Stimulated activated naive CD8-positive, alpha-beta T cell treated with anti-CD3 and anti-CD28 coated beads, Interleukin-15, Interleukin-2, amounts not matched to agents 100 ng/mL and 50 ng/mL, for 24 hours (primary cell): Measurements from ENCODE around the gene ELOA.
"Not testable (repeated sequence)": the region's sequence is repeated elsewhere in the genome, so short reads cannot be mapped to it uniquely, and the experiment has no call there.

Experiments
- H3K27ac Mint-ChIP-seq: one replicate; pipeline ENCODE4 v1.8.0; 2021; ENCODE audit warnings: mild to moderate bottlenecking, mixed read lengths
- H3K27me3 Mint-ChIP-seq: one replicate; pipeline ENCODE4 v1.8.0; 2021; ENCODE audit warnings: mixed read lengths
- H3K36me3 Mint-ChIP-seq: one replicate; pipeline ENCODE4 v1.8.0; 2021; ENCODE audit warnings: low read depth, mixed read lengths
- H3K4me1 Mint-ChIP-seq: one replicate; pipeline ENCODE4 v1.8.0; 2021; ENCODE audit warnings: low read depth, mixed read lengths
- H3K4me3 Mint-ChIP-seq: one replicate; pipeline ENCODE4 v1.8.0; 2021; ENCODE audit warnings: mild to moderate bottlenecking, mixed read lengths
- H3K9me3 Mint-ChIP-seq: one replicate; pipeline ENCODE4 v1.8.0; 2021; ENCODE audit warnings: mixed read lengths

Gene ELOA

GRCh38 chr1:23799255-23799569 is 55.9 kb downstream of the ELOA start:
- Mint-ChIP-seq H3K4me1 (peaks cover 19% of the 10 kb centered on the region), H3K27ac (peak overlapping the region; percentile 94), H3K9me3 (no peaks in the 10 kb centered on the region), H3K36me3 (peaks cover 16% of the 10 kb centered on the region), H3K27me3 (no peaks in the 10 kb centered on the region), H3K4me3 (peak overlapping the region; percentile 98)

- Mint-ChIP-seq H3K4me3 (peak overlapping the region; percentile 98), H3K36me3 (peaks cover 16% of the 10 kb centered on the region), H3K27ac (peak overlapping the region; percentile 94), H3K27me3 (no peaks in the 10 kb centered on the region), H3K4me1 (peaks cover 19% of the 10 kb centered on the region), H3K9me3 (no peaks in the 10 kb centered on the region)
These were observed 56.5 kb downstream of the ELOA start for GRCh38 chr1:23799570-23800399.

DNA sequence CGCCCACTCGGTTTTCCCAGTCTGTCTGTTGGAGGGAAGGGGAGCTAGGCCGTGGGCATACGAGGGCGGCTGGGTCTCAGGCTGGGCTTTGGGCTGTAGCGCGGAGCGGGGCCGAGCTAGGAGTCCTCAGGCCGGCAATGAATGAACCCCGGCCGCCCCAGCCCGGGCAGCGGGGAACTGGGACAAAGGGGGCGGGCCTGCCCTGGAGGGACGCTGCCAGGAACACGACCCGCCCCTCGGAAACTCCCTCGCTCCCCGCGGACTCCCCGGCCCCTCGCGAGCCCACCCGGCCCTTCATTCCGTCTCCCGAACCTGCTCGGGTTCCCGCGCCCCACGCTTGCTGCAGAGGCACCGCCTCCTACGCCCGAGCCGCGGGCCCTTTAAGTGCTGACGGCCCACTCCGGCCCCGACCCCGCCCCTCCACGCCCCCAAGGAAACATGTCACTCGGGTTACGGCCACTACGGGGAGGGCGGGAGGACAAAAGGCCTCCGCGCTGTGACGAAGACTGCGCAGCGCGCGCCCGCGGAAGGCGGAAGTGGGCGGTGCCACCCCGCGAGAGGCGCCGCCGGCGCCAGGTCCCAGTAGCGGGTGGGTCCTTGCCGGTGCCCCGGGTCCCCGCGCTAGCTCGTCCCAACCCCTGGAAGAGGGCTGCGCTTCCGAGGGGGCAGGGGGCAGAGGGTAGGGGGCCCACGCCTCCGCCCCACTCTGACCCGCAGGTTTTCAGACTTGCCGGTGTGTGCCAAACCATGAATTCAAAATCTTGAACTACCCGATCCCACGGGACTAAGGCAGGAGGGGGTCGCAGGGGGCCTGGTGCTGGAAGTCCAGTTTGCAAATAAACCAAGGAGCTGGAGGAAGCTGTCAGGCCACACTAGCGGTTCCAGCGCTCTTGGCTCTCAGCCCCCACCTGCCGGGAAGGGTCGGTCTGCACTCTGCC is 57.4 kb downstream of the ELOA start, which contains the start of gene GALE:
Gene GALE, minus strand, starts transcription at position 355 of the 938 bp plus-strand sequence. CDS start 1,747 bp downstream, outside the sequence.
- H3K27me3 Mint-ChIP-seq: no peaks in the 10 kb centered on the region
- H3K4me3 Mint-ChIP-seq: peak within 1 kb of the TSS; percentile 98
- H3K36me3 Mint-ChIP-seq: peaks cover 12% of the 10 kb centered on the region
- H3K4me1 Mint-ChIP-seq: peaks cover 19% of the 10 kb centered on the region
- H3K9me3 Mint-ChIP-seq: no peaks in the 10 kb centered on the region
- peak within 1 kb of the TSS; percentile 94 for H3K27ac Mint-ChIP-seq

DNA sequence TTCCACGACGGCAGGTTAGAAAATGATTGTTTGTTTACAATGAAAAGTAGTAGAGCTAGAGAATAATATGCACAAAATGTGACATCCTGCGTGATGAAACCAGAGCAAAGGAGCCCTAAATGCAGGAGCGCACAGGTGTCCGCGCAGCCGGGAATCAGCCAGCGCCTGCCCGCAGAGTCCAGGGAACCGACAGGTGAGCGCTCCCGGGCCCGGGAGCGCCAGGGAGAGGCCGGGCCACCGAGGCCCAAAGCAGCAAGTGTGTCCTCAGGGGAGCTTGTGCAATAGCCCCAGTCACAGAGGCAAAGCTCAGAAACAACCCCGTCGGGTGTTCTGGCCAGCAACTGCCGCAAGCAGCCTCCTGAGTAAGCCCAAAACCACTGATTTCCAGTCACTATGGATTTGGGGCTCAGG is 58.1 kb downstream of the ELOA start:
- Mint-ChIP-seq H3K9me3 (no peaks in the 10 kb centered on the region), H3K27ac (peak overlapping the region; percentile 14), H3K4me1 (peaks cover 19% of the 10 kb centered on the region), H3K4me3 (peak overlapping the region; percentile 98), H3K36me3 (peaks cover 12% of the 10 kb centered on the region), H3K27me3 (no peaks in the 10 kb centered on the region)

DNA sequence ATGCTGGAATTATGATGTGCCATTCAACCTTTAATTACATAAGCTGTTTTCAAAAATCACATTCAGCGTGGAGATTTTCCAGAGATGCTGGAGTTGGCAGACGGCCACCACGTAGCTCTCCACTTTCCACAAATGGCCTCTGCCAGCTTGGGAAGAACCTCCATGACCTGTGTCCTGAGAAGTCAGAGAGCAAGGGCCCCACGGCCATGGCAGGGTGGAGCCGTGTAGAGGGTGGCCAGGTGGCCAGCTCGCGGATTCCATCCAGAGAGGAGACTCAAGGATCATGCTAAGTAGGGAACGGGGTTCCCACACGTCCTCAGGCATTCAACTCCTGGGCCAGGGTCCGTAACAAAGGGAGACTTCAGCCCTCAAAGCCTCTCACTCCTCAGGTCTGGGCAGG is 58.6 kb downstream of the ELOA start:
- no peaks in the 10 kb centered on the region for H3K27me3 Mint-ChIP-seq

DNA sequence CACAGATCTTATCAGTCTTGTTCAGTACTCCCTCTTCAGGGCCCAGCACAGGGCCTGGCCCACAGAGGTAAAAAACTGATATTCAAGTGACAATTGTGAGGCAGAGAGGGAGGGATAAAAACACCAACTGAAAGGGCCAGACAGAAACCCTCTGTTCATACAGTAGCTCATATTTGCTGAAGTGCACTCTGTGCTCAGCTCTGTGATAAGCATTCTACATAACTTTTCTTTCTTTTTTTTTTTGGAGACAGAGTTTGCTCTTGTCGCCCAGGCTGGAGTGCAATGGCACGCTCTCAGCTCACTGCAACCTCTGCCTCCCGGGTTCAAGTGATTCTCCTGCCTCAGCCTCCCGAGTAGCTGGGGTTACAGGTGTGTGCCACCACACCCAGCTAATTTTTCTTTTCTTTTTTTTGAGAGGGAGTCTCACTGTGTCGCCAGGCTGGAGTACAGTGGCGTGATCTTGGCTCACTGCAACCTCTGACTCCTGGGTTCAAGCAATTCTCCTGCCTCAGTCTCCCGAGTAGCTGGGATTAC is 59.6 kb downstream of the ELOA start:
- not testable (repeated sequence) for H3K27me3 Mint-ChIP-seq, H3K36me3 Mint-ChIP-seq, H3K27ac Mint-ChIP-seq, H3K9me3 Mint-ChIP-seq
- peaks cover 19% of the 10 kb centered on the region for H3K4me1 Mint-ChIP-seq
- peak overlapping the region; percentile 2 for H3K4me3 Mint-ChIP-seq

More for the DNA sequence above, 58.6 kb downstream of the ELOA start:
- Mint-ChIP-seq H3K4me1 (peaks cover 19% of the 10 kb centered on the region), H3K36me3 (peaks cover 9% of the 10 kb centered on the region), H3K9me3 (no peaks in the 10 kb centered on the region), H3K4me3 (peak overlapping the region; percentile 60), H3K27ac (no peak overlapping the region)

DNA sequence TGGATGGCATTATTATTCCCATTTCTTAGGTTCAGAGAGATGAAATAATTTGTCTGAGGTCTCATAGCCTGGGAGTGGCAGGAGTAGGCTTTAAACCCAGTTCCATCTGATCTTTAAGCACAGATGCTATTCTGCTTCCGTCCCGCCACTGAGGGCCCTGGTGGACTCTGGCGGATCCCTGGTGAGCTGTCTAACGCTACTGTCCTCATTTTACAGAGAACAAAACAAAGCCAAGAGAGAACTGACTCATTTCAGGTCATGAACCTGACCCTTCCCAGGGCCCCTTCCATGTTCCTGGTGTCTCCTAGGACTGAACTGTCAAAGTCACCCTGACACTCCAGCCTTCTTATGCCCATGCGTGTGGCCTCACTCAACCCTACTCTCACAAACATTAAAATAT is 60.4 kb downstream of the ELOA start:
- Mint-ChIP-seq H3K27ac (no peak overlapping the region), H3K4me1 (peaks cover 17% of the 10 kb centered on the region), H3K4me3 (no peak overlapping the region), H3K36me3 (peaks cover 5% of the 10 kb centered on the region), H3K27me3 (no peaks in the 10 kb centered on the region), H3K9me3 (no peaks in the 10 kb centered on the region)

DNA sequence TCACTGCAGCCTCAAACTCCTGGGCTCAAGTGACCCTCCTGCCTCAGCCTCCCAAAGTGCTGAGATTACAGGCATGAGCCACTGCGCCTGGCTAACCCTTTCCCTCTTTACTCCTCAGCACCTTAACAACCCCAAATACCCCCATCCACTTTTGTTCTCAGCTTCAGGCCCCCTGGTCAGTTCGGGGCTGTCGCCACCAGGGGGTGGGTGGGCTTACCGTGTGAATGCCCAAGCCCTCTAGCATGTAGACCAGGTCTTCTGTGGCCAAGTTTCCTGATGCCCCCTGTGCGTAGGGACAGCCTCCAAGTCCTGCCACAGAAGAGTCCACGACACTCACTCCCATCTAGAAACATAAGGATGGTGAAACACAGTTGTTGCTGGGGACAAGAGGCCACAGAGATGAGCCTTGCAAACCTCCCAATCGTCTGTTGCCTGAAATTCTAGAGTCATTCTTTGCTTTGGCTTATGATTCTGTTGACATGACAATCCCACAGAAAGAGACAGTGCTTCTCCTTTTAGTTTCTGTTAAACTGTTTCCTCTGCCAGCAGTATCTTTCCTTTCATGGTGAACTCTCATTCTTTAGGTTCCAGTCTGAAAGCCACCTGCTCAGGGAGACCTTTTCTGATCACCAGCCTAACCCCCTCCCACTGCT is 61.0 kb downstream of the ELOA start:
- no peak overlapping the region for H3K27ac Mint-ChIP-seq
- no peaks in the 10 kb centered on the region for H3K27me3 Mint-ChIP-seq

DNA sequence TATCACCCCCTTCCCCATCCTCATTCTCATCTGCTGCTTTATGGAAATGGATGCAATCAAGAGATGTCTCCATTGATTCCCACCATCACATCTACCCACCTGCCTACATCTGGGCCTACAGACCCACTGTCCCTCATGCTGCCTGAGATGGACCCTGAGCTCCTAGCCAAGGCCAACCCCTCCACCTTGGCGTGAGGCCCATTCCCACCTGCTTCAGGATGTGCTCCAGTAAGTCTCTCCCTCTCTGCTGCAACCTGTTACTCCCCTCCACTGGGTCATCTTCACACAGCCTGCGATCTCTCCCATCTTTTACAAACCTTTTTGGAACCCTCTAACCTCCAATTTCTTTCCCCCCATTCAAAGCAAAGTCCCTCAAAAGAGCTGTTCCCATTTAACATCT is 61.8 kb downstream of the ELOA start:
- H3K27me3 Mint-ChIP-seq: no peaks in the 10 kb centered on the region
- H3K4me1 Mint-ChIP-seq: peaks cover 11% of the 10 kb centered on the region
- H3K27ac Mint-ChIP-seq: peak overlapping the region; percentile 3
- H3K4me3 Mint-ChIP-seq: no peak overlapping the region
- H3K36me3 Mint-ChIP-seq: no peaks in the 10 kb centered on the region
- no peaks in the 10 kb centered on the region for H3K9me3 Mint-ChIP-seq

More for the DNA sequence above, 61.0 kb downstream of the ELOA start:
- H3K36me3 Mint-ChIP-seq: peaks cover 3% of the 10 kb centered on the region
- no peak overlapping the region for H3K4me3 Mint-ChIP-seq
- H3K4me1 Mint-ChIP-seq: peaks cover 12% of the 10 kb centered on the region
- no peaks in the 10 kb centered on the region for H3K9me3 Mint-ChIP-seq

GRCh38 chr1:23806280-23806679 is 63.0 kb downstream of the ELOA start:
- H3K27me3 Mint-ChIP-seq: no peaks in the 10 kb centered on the region
- no peak overlapping the region for H3K27ac Mint-ChIP-seq
- no peaks in the 10 kb centered on the region for H3K9me3 Mint-ChIP-seq

GRCh38 chr1:23807453-23807852 is 64.2 kb downstream of the ELOA start:
- Mint-ChIP-seq H3K36me3 (peaks cover 6% of the 10 kb centered on the region), H3K4me1 (peaks cover 9% of the 10 kb centered on the region)

More at GRCh38 chr1:23806280-23806679, 63.0 kb downstream of the ELOA start:
- no peak overlapping the region for H3K4me3 Mint-ChIP-seq
- H3K4me1 Mint-ChIP-seq: peaks cover 13% of the 10 kb centered on the region
- no peaks in the 10 kb centered on the region for H3K36me3 Mint-ChIP-seq

DNA sequence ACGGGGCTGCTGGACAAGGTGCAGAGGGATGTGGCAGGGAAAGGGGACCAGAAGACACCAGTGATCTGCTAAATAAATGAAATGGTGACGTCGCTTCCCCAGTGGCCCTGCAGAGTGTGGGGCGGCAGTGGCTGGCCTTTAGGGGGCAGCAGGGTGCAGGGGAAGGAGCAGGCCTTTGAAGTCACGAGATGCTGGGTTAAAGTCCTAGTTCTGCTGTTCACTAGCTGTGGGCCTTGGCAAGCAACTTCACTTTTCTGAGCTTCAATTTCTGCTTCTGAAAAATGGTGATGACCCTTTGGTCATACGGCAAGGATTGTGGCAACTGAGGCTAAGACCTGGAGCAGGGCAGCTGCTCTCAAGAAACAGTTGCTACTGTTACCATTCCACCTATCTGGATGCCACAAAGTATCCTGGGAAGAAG is 66.5 kb downstream of the ELOA start:
- Mint-ChIP-seq H3K27me3 (no peaks in the 10 kb centered on the region), H3K4me3 (no peak overlapping the region), H3K9me3 (no peaks in the 10 kb centered on the region), H3K27ac (no peak overlapping the region), H3K36me3 (peaks cover 8% of the 10 kb centered on the region), H3K4me1 (peaks cover 9% of the 10 kb centered on the region)

More at GRCh38 chr1:23807453-23807852, 64.2 kb downstream of the ELOA start:
- H3K4me3 Mint-ChIP-seq: no peak overlapping the region
- H3K27me3 Mint-ChIP-seq: no peaks in the 10 kb centered on the region
- H3K9me3 Mint-ChIP-seq: no peaks in the 10 kb centered on the region
- no peak overlapping the region for H3K27ac Mint-ChIP-seq

DNA sequence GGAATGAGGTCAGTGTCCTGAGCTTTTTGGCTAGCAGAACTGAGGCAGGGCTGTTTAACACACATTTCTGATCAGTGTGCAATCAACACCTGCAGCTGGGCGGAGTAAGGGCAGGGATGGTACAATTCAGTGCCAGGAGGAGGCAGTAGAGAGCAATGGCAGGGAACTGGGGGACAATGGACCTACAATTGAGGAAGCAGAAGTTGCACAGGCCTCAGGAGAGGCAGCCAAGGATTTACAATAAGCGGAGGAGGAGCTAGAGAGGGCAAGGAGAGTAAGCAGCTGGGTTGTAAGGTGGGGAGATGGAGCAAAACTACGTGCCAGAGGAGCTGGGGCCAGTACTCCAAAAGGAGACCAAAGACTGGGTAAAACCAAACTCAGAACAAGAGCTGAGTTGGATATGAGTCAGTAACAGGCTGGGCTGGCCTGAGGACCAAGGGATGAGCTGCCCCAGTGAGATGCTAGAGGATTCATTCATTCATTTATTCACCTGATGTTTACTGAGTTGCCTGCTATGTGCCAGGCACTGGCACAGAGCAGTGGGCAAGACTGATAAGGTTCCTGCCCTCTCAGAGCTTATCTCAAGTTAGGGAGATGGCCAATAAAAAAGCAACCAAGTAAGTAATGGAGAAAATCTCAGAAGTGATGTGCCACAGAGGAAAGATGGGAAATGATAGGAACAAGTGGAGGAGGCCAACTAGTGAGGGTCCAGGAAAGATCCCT is 67.7 kb downstream of the ELOA start:
- Mint-ChIP-seq H3K4me3 (no peak overlapping the region), H3K27ac (no peak overlapping the region), H3K9me3 (no peaks in the 10 kb centered on the region), H3K27me3 (no peaks in the 10 kb centered on the region), H3K4me1 (peaks cover 9% of the 10 kb centered on the region), H3K36me3 (peaks cover 8% of the 10 kb centered on the region)
